ENCODE measurements around the gene CLEC5A.

GRCh38 chr7:141973673-141974072, 26.9 kb upstream of the CLEC5A start, which contains the start of gene TAS2R38:
- TF ChIP-seq, protein P1, sequence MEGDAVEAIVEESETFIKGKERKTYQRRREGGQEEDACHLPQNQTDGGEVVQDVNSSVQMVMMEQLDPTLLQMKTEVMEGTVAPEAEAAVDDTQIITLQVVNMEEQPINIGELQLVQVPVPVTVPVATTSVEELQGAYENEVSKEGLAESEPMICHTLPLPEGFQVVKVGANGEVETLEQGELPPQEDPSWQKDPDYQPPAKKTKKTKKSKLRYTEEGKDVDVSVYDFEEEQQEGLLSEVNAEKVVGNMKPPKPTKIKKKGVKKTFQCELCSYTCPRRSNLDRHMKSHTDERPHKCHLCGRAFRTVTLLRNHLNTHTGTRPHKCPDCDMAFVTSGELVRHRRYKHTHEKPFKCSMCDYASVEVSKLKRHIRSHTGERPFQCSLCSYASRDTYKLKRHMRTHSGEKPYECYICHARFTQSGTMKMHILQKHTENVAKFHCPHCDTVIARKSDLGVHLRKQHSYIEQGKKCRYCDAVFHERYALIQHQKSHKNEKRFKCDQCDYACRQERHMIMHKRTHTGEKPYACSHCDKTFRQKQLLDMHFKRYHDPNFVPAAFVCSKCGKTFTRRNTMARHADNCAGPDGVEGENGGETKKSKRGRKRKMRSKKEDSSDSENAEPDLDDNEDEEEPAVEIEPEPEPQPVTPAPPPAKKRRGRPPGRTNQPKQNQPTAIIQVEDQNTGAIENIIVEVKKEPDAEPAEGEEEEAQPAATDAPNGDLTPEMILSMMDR (IDR thresholded peaks at IDR 0.05; ENCODE audit: insufficient read depth, low read length), result no peak
- TF ChIP-seq POLR2AphosphoS5 (IDR thresholded peaks at IDR 0.05; ENCODE audit: low read depth), result no peak
- TF ChIP-seq GABPA (IDR thresholded peaks at IDR 0.05; ENCODE audit: low read depth), result no peak
- TF ChIP-seq, protein P2, sequence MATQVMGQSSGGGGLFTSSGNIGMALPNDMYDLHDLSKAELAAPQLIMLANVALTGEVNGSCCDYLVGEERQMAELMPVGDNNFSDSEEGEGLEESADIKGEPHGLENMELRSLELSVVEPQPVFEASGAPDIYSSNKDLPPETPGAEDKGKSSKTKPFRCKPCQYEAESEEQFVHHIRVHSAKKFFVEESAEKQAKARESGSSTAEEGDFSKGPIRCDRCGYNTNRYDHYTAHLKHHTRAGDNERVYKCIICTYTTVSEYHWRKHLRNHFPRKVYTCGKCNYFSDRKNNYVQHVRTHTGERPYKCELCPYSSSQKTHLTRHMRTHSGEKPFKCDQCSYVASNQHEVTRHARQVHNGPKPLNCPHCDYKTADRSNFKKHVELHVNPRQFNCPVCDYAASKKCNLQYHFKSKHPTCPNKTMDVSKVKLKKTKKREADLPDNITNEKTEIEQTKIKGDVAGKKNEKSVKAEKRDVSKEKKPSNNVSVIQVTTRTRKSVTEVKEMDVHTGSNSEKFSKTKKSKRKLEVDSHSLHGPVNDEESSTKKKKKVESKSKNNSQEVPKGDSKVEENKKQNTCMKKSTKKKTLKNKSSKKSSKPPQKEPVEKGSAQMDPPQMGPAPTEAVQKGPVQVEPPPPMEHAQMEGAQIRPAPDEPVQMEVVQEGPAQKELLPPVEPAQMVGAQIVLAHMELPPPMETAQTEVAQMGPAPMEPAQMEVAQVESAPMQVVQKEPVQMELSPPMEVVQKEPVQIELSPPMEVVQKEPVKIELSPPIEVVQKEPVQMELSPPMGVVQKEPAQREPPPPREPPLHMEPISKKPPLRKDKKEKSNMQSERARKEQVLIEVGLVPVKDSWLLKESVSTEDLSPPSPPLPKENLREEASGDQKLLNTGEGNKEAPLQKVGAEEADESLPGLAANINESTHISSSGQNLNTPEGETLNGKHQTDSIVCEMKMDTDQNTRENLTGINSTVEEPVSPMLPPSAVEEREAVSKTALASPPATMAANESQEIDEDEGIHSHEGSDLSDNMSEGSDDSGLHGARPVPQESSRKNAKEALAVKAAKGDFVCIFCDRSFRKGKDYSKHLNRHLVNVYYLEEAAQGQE (IDR thresholded peaks at IDR 0.05; ENCODE audit: insufficient replicate concordance, low read depth), result no peak
- TF ChIP-seq SPI1 (IDR thresholded peaks at IDR 0.05; ENCODE audit: borderline replicate concordance, low read depth), result no peak

Data from HL-60 (cell line).